ENCODE results near the gene KCNQ1.

Gene KCNQ1

GRCh38 chr11:2584434-2584811, 139.6 kb downstream of the KCNQ1 start:
- H3K9me3 ChIP-seq (ENCODE audit: low read length) = no peaks in the 10 kb centered on the region
- H4K20me1 ChIP-seq (ENCODE audit: insufficient read depth, low read length) = no peaks in the 10 kb centered on the region
- no peaks in the 10 kb centered on the region for H3K4me1 ChIP-seq (ENCODE audit: insufficient read depth, low read length, severe bottlenecking)
- no peaks in the 10 kb centered on the region for H3K79me2 ChIP-seq (ENCODE audit: insufficient read depth, low read length)
- H2AFZ ChIP-seq (ENCODE audit: low read length) = no peak overlapping the region
- H3K27me3 ChIP-seq (ENCODE audit: insufficient read depth, low read length) = 0 out of 2 replicates have a peak, but pooled peaks cover 3% of the 10 kb centered on the region
- H3K36me3 ChIP-seq (ENCODE audit: insufficient read depth, low read length) = no peaks in the 10 kb centered on the region
- H3K27ac ChIP-seq (ENCODE audit: low read depth, low read length, poor library complexity, severe bottlenecking) = no peak overlapping the region
- no peak overlapping the region for H3K9ac ChIP-seq (ENCODE audit: low read length)
- TF ChIP-seq EZH2 (IDR thresholded peaks at IDR 0.05; ENCODE audit: borderline replicate concordance, low read length) = no peak
- TF ChIP-seq CTCF (IDR thresholded peaks at IDR 0.05; ENCODE audit: low read length) = no peak
- no peak overlapping the region for H3K4me3 ChIP-seq (ENCODE audit: low read depth, low read length, poor library complexity, severe bottlenecking)
- no peak overlapping the region for H3K4me2 ChIP-seq (ENCODE audit: low read length)
- H3F3A ChIP-seq (ENCODE audit: insufficient read depth, low read length) = no peaks in the 10 kb centered on the region
- H3K9me2 ChIP-seq (ENCODE audit: low read depth, low read length) = no peaks in the 10 kb centered on the region

- H2AFZ ChIP-seq (ENCODE audit: low read length) = no peak overlapping the region
- TF ChIP-seq EZH2 (IDR thresholded peaks at IDR 0.05; ENCODE audit: borderline replicate concordance, low read length) (no peak), CTCF (IDR thresholded peaks at IDR 0.05; ENCODE audit: low read length) (no peak)
- H3K4me3 ChIP-seq (ENCODE audit: low read depth, low read length, poor library complexity, severe bottlenecking) = no peak overlapping the region
- no peak overlapping the region for H3K9ac ChIP-seq (ENCODE audit: low read length)
- H3K27me3 ChIP-seq (ENCODE audit: insufficient read depth, low read length) = 0 out of 2 replicates have a peak, but pooled peaks cover 3% of the 10 kb centered on the region
- H4K20me1 ChIP-seq (ENCODE audit: insufficient read depth, low read length) = no peaks in the 10 kb centered on the region
- H3K79me2 ChIP-seq (ENCODE audit: insufficient read depth, low read length) = no peaks in the 10 kb centered on the region
- H3K9me2 ChIP-seq (ENCODE audit: low read depth, low read length) = no peaks in the 10 kb centered on the region
- no peaks in the 10 kb centered on the region for H3F3A ChIP-seq (ENCODE audit: insufficient read depth, low read length)
- no peak overlapping the region for H3K4me2 ChIP-seq (ENCODE audit: low read length)
- H3K27ac ChIP-seq (ENCODE audit: low read depth, low read length, poor library complexity, severe bottlenecking) = no peak overlapping the region
- no peaks in the 10 kb centered on the region for H3K9me3 ChIP-seq (ENCODE audit: low read length)
- H3K36me3 ChIP-seq (ENCODE audit: insufficient read depth, low read length) = no peaks in the 10 kb centered on the region
- no peaks in the 10 kb centered on the region for H3K4me1 ChIP-seq (ENCODE audit: insufficient read depth, low read length, severe bottlenecking)
Measured at GRCh38 chr11:2584812-2585565, 140.2 kb downstream of the KCNQ1 start.

GRCh38 chr11:2585566-2586086, 140.8 kb downstream of the KCNQ1 start:
- Histone ChIP-seq H2AFZ (ENCODE audit: low read length) (no peak overlapping the region), H3K79me2 (ENCODE audit: insufficient read depth, low read length) (no peaks in the 10 kb centered on the region), H3K9me3 (ENCODE audit: low read length) (no peaks in the 10 kb centered on the region), H3K36me3 (ENCODE audit: insufficient read depth, low read length) (no peaks in the 10 kb centered on the region), H3K4me3 (ENCODE audit: low read depth, low read length, poor library complexity, severe bottlenecking) (no peak overlapping the region), H3F3A (ENCODE audit: insufficient read depth, low read length) (no peaks in the 10 kb centered on the region), H4K20me1 (ENCODE audit: insufficient read depth, low read length) (no peaks in the 10 kb centered on the region), H3K4me2 (ENCODE audit: low read length) (no peak overlapping the region), H3K9me2 (ENCODE audit: low read depth, low read length) (no peaks in the 10 kb centered on the region), H3K9ac (ENCODE audit: low read length) (no peak overlapping the region), H3K4me1 (ENCODE audit: insufficient read depth, low read length, severe bottlenecking) (no peaks in the 10 kb centered on the region), H3K27ac (ENCODE audit: low read depth, low read length, poor library complexity, severe bottlenecking) (no peak overlapping the region), H3K27me3 (ENCODE audit: insufficient read depth, low read length) (0 out of 2 replicates have a peak, but pooled peaks cover 3% of the 10 kb centered on the region)
- no peak for TF ChIP-seq EZH2 (IDR thresholded peaks at IDR 0.05; ENCODE audit: borderline replicate concordance, low read length)
- no peak for TF ChIP-seq CTCF (IDR thresholded peaks at IDR 0.05; ENCODE audit: low read length)
